HEK293 (cell line): ENCODE results near the gene ARHGAP11B.
"Not testable (repeated sequence)": the region's sequence is repeated elsewhere in the genome, so short reads cannot be mapped to it uniquely, and the experiment has no call there.

ENCODE experiments used
- CTCF ChIA-PET: fragments of 350-600 bp; formaldehyde crosslinking; extraction: SDS; loops from one replicate; lab custom pipeline; 2021; ENCODE audit warnings: antibody characterized with exemption; lab: Yijun Ruan, JAX
- POLR2A ChIA-PET: fragments of 300-600 bp; formaldehyde crosslinking; extraction: SDS; loops from one replicate; lab custom pipeline; 2020; ENCODE audit warnings: antibody characterized with exemption, inconsistent platforms; lab: Yijun Ruan, JAX
- H3K27ac ChIP-seq: fragments of 200-500 bp; sonication (Bioruptor generic); 2 replicates; pipeline ENCODE4 v1.5.1; 2014; ENCODE audit warnings: low read depth, low read length, control low read depth, inconsistent platforms; ENCODE audit errors: extremely low read depth
- H3K36me3 ChIP-seq, 2 experiments: fragments of 200-500 bp in 1 of 2; sonication (Bioruptor generic) in 1 of 2; 1 replicate in 1 of 2; 2 replicates in 1 of 2; pipeline ENCODE4 v1.5.1; 2014 to 2017; ENCODE audit warnings: inconsistent platforms in 2 of 2, low read length in 2 of 2; ENCODE audit not compliant: control insufficient read depth in 2 of 2, insufficient read depth in 1 of 2
- H3K4me1 ChIP-seq: fragments of 200-500 bp; sonication (Bioruptor generic); 2 replicates; pipeline ENCODE4 v1.5.1; 2014; ENCODE audit warnings: mild to moderate bottlenecking, low read length, inconsistent platforms; ENCODE audit not compliant: control insufficient read depth, insufficient read depth
- H3K4me3 ChIP-seq: 2 replicates; pipeline ENCODE4 v1.5.1; 2011; ENCODE audit warnings: low read depth, mild to moderate bottlenecking, control low read depth, low read length, moderate library complexity
- H3K9me3 ChIP-seq: fragments of 200-500 bp; sonication (Bioruptor generic); 2 replicates; pipeline ENCODE4 v1.5.1; 2014; ENCODE audit warnings: low read depth, low read length, inconsistent platforms; ENCODE audit not compliant: control insufficient read depth, insufficient read depth
- HOXA7 ChIP-seq: sonication (generic); formaldehyde crosslinking; IDR thresholded peaks from 2 replicates; pipeline ENCODE4 v1.8.1; 2022; ENCODE audit warnings: missing genetic modification reagents, borderline replicate concordance
- HOXD13 ChIP-seq: sonication (generic); formaldehyde crosslinking; IDR thresholded peaks from 2 replicates; pipeline ENCODE4 v1.8.0; 2022; ENCODE audit warnings: missing genetic modification reagents, borderline replicate concordance
- MEIS1 ChIP-seq: sonication (generic); formaldehyde crosslinking; IDR thresholded peaks from 2 replicates; pipeline ENCODE4 v1.8.1; 2022; ENCODE audit warnings: missing genetic modification reagents, mild to moderate bottlenecking, borderline replicate concordance
- PATZ1 ChIP-seq: fragments of 450-650 bp; formaldehyde crosslinking; IDR thresholded peaks from 2 replicates; pipeline ENCODE4 v1.5.1; 2016; ENCODE audit warnings: missing biosample characterization, missing genetic modification characterization
- PBX3 ChIP-seq: sonication (generic); formaldehyde crosslinking; IDR thresholded peaks from 2 replicates; pipeline ENCODE4 v1.8.1; 2022; ENCODE audit warnings: mild to moderate bottlenecking, moderate library complexity, missing genetic modification reagents
- TSHZ1 ChIP-seq: fragments of 450-650 bp; formaldehyde crosslinking; IDR thresholded peaks from 2 replicates; pipeline ENCODE4 v1.5.1; 2016; ENCODE audit warnings: missing biosample characterization, missing genetic modification characterization, borderline replicate concordance
- ZBTB1 ChIP-seq: fragments of 450-650 bp; formaldehyde crosslinking; IDR thresholded peaks from 2 replicates; pipeline ENCODE4 v1.5.1; 2016; ENCODE audit warnings: missing biosample characterization, missing genetic modification characterization
- ZBTB20 ChIP-seq: fragments of 450-650 bp; formaldehyde crosslinking; IDR thresholded peaks from 2 replicates; pipeline ENCODE4 v1.5.1; 2016; ENCODE audit warnings: missing biosample characterization, missing genetic modification characterization
- ZBTB26 ChIP-seq: fragments of 450-650 bp; formaldehyde crosslinking; optimal IDR thresholded peaks from 2 replicates; pipeline ENCODE3; 2016; ENCODE audit warnings: missing biosample characterization, mild to moderate bottlenecking, missing genetic modification characterization
- ZBTB6 ChIP-seq: fragments of 450-650 bp; formaldehyde crosslinking; IDR thresholded peaks from 2 replicates; pipeline ENCODE4 v1.5.1; 2017; ENCODE audit warnings: missing biosample characterization, missing genetic modification characterization
- ZBTB8A ChIP-seq: fragments of 450-650 bp; formaldehyde crosslinking; IDR thresholded peaks from 2 replicates; pipeline ENCODE4 v1.5.1; 2016; ENCODE audit warnings: missing biosample characterization, missing genetic modification characterization
- ZFHX2 ChIP-seq: fragments of 450-650 bp; formaldehyde crosslinking; conservative IDR thresholded peaks from 2 replicates; pipeline ENCODE4 v1.5.1; 2016; ENCODE audit warnings: missing biosample characterization, missing genetic modification characterization
- ZFP69B ChIP-seq: fragments of 450-650 bp; formaldehyde crosslinking; IDR thresholded peaks from 2 replicates; pipeline ENCODE4 v1.5.1; 2016; ENCODE audit warnings: missing biosample characterization, missing genetic modification characterization
- ZNF341 ChIP-seq: fragments of 450-650 bp; formaldehyde crosslinking; IDR thresholded peaks from 2 replicates; pipeline ENCODE4; 2016; ENCODE audit warnings: low read depth, missing biosample characterization, missing genetic modification characterization
- ZNF350 ChIP-seq: fragments of 450-650 bp; formaldehyde crosslinking; IDR thresholded peaks from 2 replicates; pipeline ENCODE4 v1.5.0; 2017; ENCODE audit warnings: missing biosample characterization, mild to moderate bottlenecking, missing genetic modification characterization
- ZNF394 ChIP-seq: fragments of 450-650 bp; formaldehyde crosslinking; IDR thresholded peaks from 2 replicates; pipeline ENCODE4 v1.5.1; 2016; ENCODE audit warnings: missing biosample characterization, missing genetic modification characterization, mild to moderate bottlenecking, moderate library complexity, borderline replicate concordance
- ZNF501 ChIP-seq: fragments of 450-650 bp; formaldehyde crosslinking; IDR thresholded peaks from 2 replicates; pipeline ENCODE4 v1.5.1; 2016; ENCODE audit warnings: missing biosample characterization, missing genetic modification characterization
- ZNF610 ChIP-seq: fragments of 450-650 bp; formaldehyde crosslinking; IDR thresholded peaks from 2 replicates; pipeline ENCODE4 v1.5.1; 2016; ENCODE audit warnings: missing biosample characterization, missing genetic modification characterization, borderline replicate concordance
- ZNF623 ChIP-seq: fragments of 450-650 bp; formaldehyde crosslinking; IDR thresholded peaks from 2 replicates; pipeline ENCODE4 v1.5.1; 2016; ENCODE audit warnings: missing biosample characterization, missing genetic modification characterization
- ZNF777 ChIP-seq: fragments of 450-650 bp; formaldehyde crosslinking; IDR thresholded peaks from 2 replicates; pipeline ENCODE4 v1.5.1; 2017; ENCODE audit warnings: missing biosample characterization, missing genetic modification characterization, borderline replicate concordance

The ARHGAP11B gene

GRCh38 chr15:30626194-30626565, 252 bp downstream of the ARHGAP11B start:
- peak overlapping the region; percentile 68 for H3K27ac ChIP-seq
- TF ChIP-seq ZBTB26 (tag by site-specific recombination) (peak; percentile 26), ZNF341 (0 out of 2 replicates have a peak, but pooled peaks have one; percentile 22), ZBTB8A (tag by site-specific recombination) (peak; percentile 55; the same call in 1 of the 2 replicates), ZBTB20 (tag by site-specific recombination) (0 out of 2 replicates have a peak, but pooled peaks have one; percentile 21), ZFP69B (tag by site-specific recombination) (0 out of 2 replicates have a peak, but pooled peaks have one; percentile 6), ZNF394 (tag by site-specific recombination) (peak; percentile 19; the same call in 1 of the 2 replicates), PATZ1 (tag by site-specific recombination) (0 out of 2 replicates have a peak, but pooled peaks have one; percentile 8), ZNF501 (tag by site-specific recombination) (peak; percentile 64; the same call in 1 of the 2 replicates)
- TF ChIP-seq, all 188 proteins: peak for 8; not testable (repeated sequence) for 180
- H3K36me3 ChIP-seq, H3K4me1 ChIP-seq, H3K9me3 ChIP-seq, CTCF ChIA-PET: not testable (repeated sequence)
- POLR2A ChIA-PET: interaction anchor here (0.6 to 1.1 kb wide), 3 partner anchors 1987 to 1991 kb away, joined by 3 to 14 read pairs (median 5); partner anchors contain the start of gene ARHGAP11A
- H3K4me3 ChIP-seq: peak overlapping the region; percentile 70

GRCh38 chr15:30626632-30627031, 704 bp downstream of the ARHGAP11B start:
- CTCF ChIA-PET, H3K9me3 ChIP-seq, H3K36me3 ChIP-seq, H3K4me1 ChIP-seq: not testable (repeated sequence)
- POLR2A ChIA-PET: interaction anchor here (0.6 to 1.1 kb wide), 3 partner anchors 1987 to 1991 kb away, joined by 3 to 14 read pairs (median 5); partner anchors contain the start of gene ARHGAP11A
- Histone ChIP-seq H3K27ac (peak overlapping the region; percentile 68; the same call in 1 of the 2 replicates), H3K4me3 (peak overlapping the region; percentile 70)
- peak; percentile 36 for TF ChIP-seq ZNF623 (tag by site-specific recombination)

GRCh38 chr15:30650012-30650929, 24.3 kb downstream of the ARHGAP11B start:
- Histone ChIP-seq H3K4me1 (no peaks in the 10 kb centered on the region), H3K36me3 (peaks cover 7 to 30% of the 10 kb centered on the region in 2 experiments), H3K4me3 (no peak overlapping the region), H3K27ac (no peak overlapping the region), H3K9me3 (no peaks in the 10 kb centered on the region)
- CTCF ChIA-PET: no interaction called here
- POLR2A ChIA-PET: no interaction called here
- no peak for TF ChIP-seq ZNF350 (tag by site-specific recombination)
- no peak for TF ChIP-seq ZBTB6 (tag by site-specific recombination)
- TF ChIP-seq ZNF610: no peak
- no peak for TF ChIP-seq HOXA7 (CRISPR knock-in tag)
- TF ChIP-seq MEIS1 (CRISPR knock-in tag): no peak
- no peak for TF ChIP-seq ZBTB1
- no peak for TF ChIP-seq TSHZ1 (tag by site-specific recombination)
- no peak for TF ChIP-seq PBX3
- no peak for TF ChIP-seq ZFHX2 (tag by site-specific recombination)
- TF ChIP-seq ZNF777: no peak
- no peak for TF ChIP-seq HOXD13
